ENCODE measurements around the gene DOCK9.

The DOCK9 gene

DNA sequence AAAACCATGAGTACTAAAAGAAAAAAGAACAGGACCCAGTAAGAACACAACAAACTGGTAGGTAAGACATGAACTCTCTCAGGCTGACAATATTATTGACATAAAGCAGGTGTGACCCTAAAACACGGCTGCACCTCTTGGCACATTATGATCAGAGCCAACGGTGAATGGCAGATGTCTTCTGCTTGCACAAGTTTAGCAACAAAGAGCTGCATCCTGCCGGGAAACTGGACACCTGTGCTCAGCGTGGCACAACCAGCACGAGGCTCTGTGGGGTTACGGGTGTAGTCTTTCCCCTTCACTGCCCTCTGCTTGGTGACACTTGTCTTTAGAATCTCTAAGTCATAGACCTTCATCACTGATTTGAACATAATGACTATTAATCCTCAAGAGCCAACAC, 97.9 kb downstream of the DOCK9 start:
- no peak for DNase-seq

DNA sequence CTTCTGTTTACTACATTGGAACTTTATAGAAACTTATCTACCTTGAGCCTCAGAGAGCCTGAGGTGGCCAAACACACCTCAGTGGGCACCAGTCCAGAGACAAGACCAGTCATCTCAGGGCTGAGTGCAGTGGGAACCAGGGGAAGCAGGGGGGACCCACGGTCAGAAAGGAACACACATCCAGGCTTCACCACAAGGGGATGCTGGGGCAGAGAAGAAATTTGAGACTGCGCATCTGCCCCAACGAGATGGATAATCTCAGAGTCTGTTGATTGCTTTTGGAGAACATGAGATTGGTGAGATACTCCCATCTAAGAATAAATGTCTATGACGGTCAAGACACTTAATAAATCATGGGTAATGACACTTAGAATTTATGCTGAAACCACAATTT, 98.7 kb downstream of the DOCK9 start:
- no peak for DNase-seq

DNA sequence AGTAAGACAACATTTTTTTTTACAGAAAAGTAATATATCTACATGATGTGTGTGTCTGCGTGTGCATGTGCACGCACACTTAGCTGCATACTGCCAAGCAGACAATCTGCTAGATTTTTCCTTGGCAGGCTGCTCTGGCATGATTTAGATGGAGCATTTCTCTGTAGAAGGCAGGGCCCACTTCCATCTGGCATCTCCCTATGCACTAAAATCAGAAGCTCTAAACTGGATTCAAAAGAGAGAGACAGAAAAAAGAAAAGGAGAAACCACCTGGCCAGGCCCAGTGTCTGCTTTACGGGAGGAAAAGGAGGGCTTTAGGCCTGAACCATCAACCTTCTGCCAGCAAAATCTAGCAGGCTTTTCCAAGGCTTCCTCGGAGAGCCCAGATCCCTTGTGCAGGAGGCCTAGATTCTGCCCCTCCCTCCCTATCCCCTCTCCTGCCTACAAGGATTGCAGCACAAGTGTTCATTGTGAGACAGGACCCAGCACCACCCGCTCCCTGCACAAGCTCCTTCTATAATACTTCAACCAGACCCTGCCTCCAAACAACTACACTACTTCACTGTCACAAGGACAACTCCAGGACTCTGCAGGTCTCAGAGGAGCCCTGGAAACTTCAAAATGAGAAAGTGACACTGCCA, 99.3 kb downstream of the DOCK9 start:
- no peak for DNase-seq

DNA sequence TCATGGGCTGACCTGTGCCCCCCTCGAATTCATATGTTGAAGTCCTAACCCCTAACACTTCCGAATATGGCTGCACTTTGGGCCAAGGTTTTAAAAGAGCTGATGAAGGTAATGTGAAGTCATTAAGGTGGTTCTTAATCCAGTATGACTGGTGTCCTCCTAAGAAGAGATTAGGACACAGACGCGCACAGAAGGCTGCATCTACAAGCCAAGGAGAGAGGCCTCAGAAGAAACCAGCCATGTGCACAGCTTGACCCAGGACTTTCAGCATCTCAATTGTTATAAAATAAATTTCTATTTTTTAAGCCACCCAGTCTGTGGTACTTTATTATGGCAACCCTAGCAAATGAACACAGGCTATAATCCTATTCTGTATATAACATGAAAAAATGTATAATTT, 99.9 kb downstream of the DOCK9 start:
- no peak for DNase-seq

DNA sequence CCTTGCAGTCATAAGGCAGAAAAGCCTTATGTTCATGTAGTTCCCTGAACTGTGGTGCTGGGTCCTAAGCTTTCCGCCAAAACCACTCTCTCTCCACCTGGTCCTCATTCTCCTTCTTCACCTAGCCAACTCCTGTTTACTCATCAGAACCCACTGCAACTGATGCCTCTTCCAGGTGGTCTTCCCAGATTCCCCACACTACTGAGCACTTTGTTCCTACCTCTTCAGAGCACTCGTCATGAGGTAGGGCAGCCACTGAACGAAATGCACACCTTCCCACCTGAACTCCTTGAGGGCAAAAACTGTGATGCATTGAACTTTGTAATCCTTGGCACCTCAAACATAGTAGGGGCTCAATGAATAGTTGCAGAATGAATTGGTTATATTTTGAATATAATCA, 100.4 kb downstream of the DOCK9 start:
- no peak for DNase-seq

- DNase-seq: no peak
These were observed 102.6 kb downstream of the DOCK9 start for GRCh38 chr13:98875146-98875729.

DNA sequence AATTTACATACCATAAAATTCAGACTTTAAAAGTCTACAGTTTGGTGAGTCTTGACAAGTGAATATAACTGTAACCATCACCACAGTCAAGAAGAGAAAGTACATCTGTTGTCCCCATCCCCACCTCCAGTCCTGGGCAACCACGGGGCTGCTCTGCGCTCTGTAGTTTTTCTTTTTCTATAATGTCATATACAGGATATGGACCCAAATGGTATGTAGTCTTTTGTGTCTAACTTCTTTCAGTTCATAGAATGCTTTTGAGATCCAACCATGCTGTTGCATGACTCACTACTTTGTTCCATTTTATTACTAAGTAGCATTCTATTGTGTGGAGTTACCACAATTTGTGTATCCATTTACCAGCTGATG, 103.9 kb downstream of the DOCK9 start:
- DNase-seq: no peak

- no peak for DNase-seq
These were observed 104.4 kb downstream of the DOCK9 start for GRCh38 chr13:98873377-98874028.

DNA sequence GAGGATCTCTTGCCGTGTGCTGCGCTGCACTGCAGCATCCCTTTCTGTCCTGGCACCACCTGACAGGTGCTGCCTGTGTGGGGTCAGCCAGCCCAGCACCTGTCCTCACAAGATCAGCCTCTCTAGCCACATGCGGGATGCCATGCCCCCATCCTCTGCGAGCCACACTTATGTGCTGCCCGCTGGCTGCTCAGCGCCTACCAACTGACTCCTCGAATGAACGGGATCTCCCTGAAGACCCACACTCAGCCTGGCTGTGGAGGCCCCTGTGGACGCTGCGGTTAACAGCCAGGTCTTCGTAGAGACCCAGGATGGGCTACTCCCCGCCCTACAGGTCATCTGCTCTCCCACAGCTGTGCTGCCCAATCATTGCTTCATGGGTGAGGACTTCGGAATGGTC, 106.1 kb downstream of the DOCK9 start:
- DNase-seq: no peak

DNA sequence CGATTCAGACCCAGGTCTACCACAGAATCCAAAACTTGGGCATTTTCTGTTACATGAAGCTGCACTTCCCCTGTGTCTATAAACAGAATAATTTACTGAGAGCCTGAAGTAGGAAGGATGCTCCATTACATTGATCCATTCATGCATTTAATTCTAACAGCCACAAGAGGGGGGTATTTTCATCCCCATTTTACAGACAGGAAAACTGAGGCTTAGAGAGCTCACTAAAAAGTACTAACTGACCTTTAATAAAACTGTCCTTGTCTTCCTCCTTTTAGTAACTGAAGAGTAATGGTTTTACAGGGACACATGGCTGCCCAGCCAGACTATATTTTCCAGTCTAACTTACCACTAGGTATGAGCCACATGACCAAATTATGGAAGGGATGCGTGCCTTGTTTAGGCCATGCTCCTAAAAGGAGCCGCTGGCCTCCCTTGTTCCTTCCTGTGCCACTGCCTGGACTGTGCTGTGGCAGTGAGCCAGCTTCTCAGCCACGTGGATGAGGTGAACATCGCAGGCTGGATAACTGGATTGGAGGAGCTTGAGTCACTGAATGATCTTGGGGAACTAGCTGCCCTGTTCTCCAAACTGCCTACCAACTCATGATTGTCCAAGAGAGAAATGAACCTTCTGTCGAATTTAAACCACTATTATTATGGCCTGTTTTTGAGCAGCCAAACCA, 108.3 kb downstream of the DOCK9 start:
- peak; percentile 27 for DNase-seq

DNA sequence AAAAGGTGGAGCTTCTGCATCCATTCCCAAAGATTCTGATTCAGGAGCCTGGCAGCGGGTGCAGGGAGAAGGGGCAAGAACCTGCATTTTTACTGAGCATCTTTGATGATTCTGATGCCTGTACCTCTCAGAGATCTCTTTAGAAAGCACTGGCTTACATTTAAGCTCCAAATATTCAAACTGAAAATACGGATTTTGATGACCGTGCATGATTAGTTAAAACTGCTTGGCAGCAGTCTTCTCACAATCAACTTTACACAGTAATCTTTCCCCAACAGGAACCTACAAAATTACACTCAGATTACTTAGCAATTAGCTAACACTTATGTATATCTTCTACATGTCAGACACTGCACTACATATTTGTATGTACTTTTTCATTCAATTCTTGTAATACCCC, 108.9 kb downstream of the DOCK9 start:
- DNase-seq: no peak

GRCh38 chr13:98866882-98867281, 111.0 kb downstream of the DOCK9 start:
- DNase-seq: no peak

- DNase-seq: no peak
These were observed 117.4 kb downstream of the DOCK9 start for GRCh38 chr13:98860491-98860890.

- no peak for DNase-seq
These were observed 119.7 kb downstream of the DOCK9 start for GRCh38 chr13:98858191-98858590.

DNA sequence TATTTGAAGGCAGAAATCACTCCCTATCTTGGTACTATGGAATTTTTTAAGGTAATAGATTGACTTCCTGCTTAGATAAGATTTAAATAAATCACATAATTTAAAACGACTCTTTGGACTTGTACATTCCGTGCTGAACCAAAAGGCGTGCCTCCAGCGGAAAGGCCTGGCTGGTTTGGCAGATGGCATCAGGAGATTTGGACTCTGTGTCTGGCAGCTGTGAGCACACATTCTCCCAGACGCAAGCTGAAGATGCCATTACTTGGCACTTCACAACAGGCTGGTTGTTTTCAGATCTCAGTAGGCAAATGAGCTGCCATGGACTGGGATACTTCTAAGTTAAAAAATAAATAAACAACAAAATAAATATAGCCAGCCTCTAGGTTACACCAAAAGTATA, 120.9 kb downstream of the DOCK9 start:
- no peak for DNase-seq

DNA sequence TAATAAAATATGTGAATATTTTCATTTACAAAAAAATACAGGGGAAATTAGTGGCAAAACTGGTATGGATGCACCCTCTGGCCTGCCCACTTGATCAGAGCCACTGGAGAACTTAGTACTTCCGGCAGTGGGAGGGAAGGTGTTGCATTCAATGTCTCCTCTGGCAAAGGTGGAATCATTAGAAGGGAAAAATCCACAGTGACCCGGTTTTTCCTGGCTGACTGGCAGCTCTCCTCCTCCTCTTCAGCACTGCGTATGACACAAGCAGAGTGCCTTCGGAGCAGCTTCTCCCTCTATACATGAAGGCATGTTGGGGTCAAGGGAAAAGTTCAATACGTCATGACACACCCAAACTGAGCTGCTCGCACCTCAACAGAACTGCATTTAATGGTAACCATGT, 123.4 kb downstream of the DOCK9 start:
- no peak for DNase-seq

DNA sequence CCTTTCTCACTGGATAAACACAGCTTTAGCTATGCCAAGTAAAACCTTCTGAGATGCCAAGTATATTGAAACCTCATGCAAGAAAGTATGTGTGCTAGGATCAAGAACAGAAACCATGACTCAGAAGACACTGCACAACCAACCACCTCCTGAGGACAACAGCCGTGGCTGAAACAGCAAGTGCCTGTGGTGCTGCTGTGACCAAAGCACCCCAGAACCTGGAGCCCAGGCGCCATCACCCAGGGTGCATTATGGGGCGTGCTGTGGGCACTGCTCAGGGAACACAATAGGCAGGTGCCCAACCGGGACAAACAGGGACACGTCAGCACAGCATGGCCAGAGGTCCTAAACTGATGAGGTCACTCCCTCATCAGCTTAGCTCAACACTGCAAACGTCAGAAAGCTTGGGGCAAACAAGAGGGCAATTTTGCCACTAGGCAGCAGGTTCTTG, 124.1 kb downstream of the DOCK9 start:
- DNase-seq: no peak

- no peak for DNase-seq
These were observed 126.6 kb downstream of the DOCK9 start for GRCh38 chr13:98851276-98851675.

- no peak for DNase-seq
These were observed 129.1 kb downstream of the DOCK9 start for GRCh38 chr13:98848746-98849145.

DNA sequence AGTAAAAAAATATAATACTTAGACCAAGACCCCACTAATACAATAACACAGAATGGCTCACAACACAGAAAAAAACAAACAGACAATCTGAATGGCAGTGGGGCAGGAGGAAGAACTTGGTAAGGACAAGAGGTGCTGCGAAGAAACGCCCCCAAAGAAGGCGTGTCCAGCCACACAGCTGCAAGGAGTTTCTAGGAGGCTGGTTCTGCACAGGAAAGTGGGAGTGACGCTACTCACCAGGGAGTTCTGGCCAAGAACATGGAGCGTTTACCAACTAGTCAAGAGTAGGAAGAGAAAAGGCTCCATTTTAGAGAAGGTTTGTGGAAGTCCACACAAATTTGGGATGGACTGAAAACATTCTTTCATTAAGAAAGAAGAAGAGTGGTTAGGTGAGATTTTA, 130.1 kb downstream of the DOCK9 start:
- no peak for DNase-seq

GRCh38 chr13:98846986-98847385, 130.9 kb downstream of the DOCK9 start:
- DNase-seq: no peak

GRCh38 chr13:98846521-98846920, 131.3 kb downstream of the DOCK9 start:
- no peak for DNase-seq

DNA sequence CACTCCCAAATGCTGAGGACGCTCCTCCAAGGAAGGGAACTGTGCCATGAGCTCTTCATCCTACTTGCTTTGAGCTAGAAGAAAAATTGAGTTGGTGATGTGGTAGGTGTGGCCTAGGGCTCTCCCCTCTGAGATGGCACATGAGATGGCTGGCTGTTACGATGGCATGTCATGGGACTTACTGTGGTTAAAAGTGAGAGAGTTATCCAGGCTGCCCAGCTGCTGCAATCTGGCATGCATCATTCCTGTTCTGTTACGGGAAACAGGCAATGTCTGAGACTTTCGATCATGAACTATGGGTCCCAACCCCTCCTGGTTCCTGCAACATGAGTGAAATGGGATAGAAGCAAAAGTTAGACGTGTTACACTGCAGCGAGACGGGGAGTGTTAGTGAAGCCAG, 132.1 kb downstream of the DOCK9 start:
- DNase-seq: no peak

DNA sequence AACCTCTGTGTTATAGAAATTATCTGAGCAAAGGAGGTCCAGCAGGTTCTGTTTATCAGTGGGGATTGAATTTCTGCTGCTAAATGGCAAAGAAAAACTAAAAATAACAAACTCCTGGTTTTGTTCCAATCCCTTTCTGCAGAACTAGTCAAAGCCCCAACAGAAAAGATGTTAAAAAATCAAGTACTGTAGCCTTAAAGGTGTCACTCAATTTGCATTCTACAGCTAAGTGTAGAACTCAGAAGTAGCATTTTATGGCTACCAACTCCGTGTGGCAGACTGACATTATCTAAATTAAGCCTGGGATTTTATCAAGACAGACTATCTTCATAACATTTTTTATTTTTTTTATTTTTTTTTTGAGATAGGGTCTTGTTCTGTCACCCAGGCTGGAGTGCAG, 133.8 kb downstream of the DOCK9 start:
- no peak for DNase-seq

All from CD4-positive, alpha-beta T cell treated with Interleukin-4 for 4 hours (primary cell).